Caco-2 (cell line): ENCODE results near the gene NLK. TPM values are rescaled to one million over a fixed set of nuclear protein-coding genes. Genes with fewer than 3 reads are reported as not detected.

Experiments used
- BruUV-seq: library from RNA; stranded (reverse); fragments of 400-500 nt; replicated peaks from 2 replicates; lab custom pipeline; 2021; lab: Mats Ljungman, UMichigan
- CTCF ChIA-PET: fragments of 300-600 bp; sonication (Branson Sonifier 250); formaldehyde crosslinking; loops from one replicate; lab custom pipeline; 2022; ENCODE audit warnings: antibody characterized with exemption; lab: Charles Lee
- POLR2A ChIA-PET: fragments of 300-600 bp; sonication (Branson Sonifier 250); formaldehyde crosslinking; loops from one replicate; lab custom pipeline; 2022; ENCODE audit warnings: antibody characterized with exemption; lab: Charles Lee
- DNase-seq, 2 experiments: peaks; one replicate each; pipeline versions ENCODE4 v3.0.0 to v3.0.0-alpha.2; 2020 to 2022
- H3K27me3 ChIP-seq: replicated peaks from 2 replicates; pipeline ENCODE4 v1.6.0; 2011; ENCODE audit warnings: low read length; ENCODE audit not compliant: control insufficient read depth, insufficient read depth
- H3K36me3 ChIP-seq: 2 replicates; pipeline ENCODE4 v1.5.1; 2011; ENCODE audit warnings: low read length; ENCODE audit not compliant: control insufficient read depth, insufficient read depth
- H3K4me1 ChIP-seq: fragments of 250-450 bp; sonication (Bioruptor Pico); 2 replicates; pipeline ENCODE4 v1.5.1; 2020; ENCODE audit warnings: mild to moderate bottlenecking
- H3K4me3 ChIP-seq: 2 replicates; pipeline ENCODE4 v1.5.1; 2011; ENCODE audit warnings: low read depth, mild to moderate bottlenecking, control low read depth, low read length
- H3K9me3 ChIP-seq: fragments of 250-450 bp; sonication (Bioruptor Pico); 2 replicates; pipeline ENCODE4 v1.5.1; 2020; ENCODE audit warnings: mild to moderate bottlenecking, moderate library complexity
- H3K27ac Mint-ChIP-seq: one replicate; pipeline ENCODE4 v1.8.0; 2022; ENCODE audit warnings: mixed read lengths; ENCODE audit not compliant: unreplicated experiment
- H3K27me3 Mint-ChIP-seq: one replicate; pipeline ENCODE4 v1.8.0; 2022; ENCODE audit warnings: mixed read lengths; ENCODE audit not compliant: insufficient read depth, unreplicated experiment
- H3K36me3 Mint-ChIP-seq: one replicate; pipeline ENCODE4 v1.8.0; 2022; ENCODE audit warnings: mild to moderate bottlenecking, mixed read lengths; ENCODE audit not compliant: insufficient read depth, unreplicated experiment
- H3K4me1 Mint-ChIP-seq: one replicate; pipeline ENCODE4 v1.8.0; 2022; ENCODE audit warnings: low read depth, mixed read lengths; ENCODE audit not compliant: unreplicated experiment
- H3K4me3 Mint-ChIP-seq: one replicate; pipeline ENCODE4 v1.8.0; 2022; ENCODE audit warnings: mild to moderate bottlenecking, moderate library complexity, mixed read lengths; ENCODE audit not compliant: unreplicated experiment
- H3K9me3 Mint-ChIP-seq: one replicate; pipeline ENCODE4 v1.8.0; 2022; ENCODE audit warnings: mixed read lengths; ENCODE audit not compliant: unreplicated experiment
- intact Hi-C: fragments of 100-400 bp; cut with micrococcal nuclease; formaldehyde crosslinking; loops from one replicate; pipeline ENCODE4 v1.10.0; 2022; ENCODE audit not compliant: unreplicated experiment
- total RNA-seq: library from RNA; stranded (reverse); gene quantifications from 2 replicates; pipeline ENCODE4 v1.2.3, GENCODE V29; 2022
- TF ChIP-seq, protein P1 (sequence below), 2 experiments: fragments of 200-600 bp in 1 of 2; IDR thresholded peaks; 1 replicate in 1 of 2; 2 replicates in 1 of 2; pipeline versions ENCODE4 v1.5.1 to v1.8.0; 2011 to 2022; ENCODE audit warnings: antibody characterized with exemption in 1 of 2, control low read depth in 1 of 2, inconsistent platforms in 1 of 2, low read depth in 1 of 2, low read length in 1 of 2, mild to moderate bottlenecking in 1 of 2, moderate library complexity in 1 of 2; ENCODE audit not compliant: insufficient read depth in 1 of 2, severe bottlenecking in 1 of 2, unreplicated experiment in 1 of 2

The NLK gene
- total RNA-seq, 1 experiment from 2014 or later, result 87.3 TPM

DNA sequence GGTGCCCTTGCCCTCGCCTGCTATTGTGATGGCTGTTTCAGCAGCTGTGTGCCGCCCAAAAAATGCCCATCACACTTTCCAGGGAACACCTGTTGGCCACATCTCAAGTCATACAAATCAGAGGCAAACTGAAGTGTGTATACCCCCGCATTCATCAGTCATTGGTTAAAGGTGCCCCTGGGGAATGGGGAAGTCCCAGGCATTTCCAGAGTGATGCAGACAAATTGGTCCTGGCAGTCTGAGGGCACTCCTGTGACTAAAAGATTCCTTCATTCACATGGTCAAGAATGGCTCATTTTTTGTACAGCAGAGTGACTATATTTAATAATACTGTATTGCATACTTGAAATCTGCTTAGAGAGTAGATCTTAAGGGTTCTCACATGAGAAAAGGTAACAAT is 173.6 kb downstream of the NLK start:
- POLR2A ChIA-PET, result no interaction called here
- no peaks in the 10 kb centered on the region for H3K36me3 ChIP-seq
- DNase-seq, result no peak
- Mint-ChIP-seq H3K4me3 (no peak overlapping the region), H3K27ac (no peak overlapping the region), H3K9me3 (peaks cover 14% of the 10 kb centered on the region), H3K36me3 (no peaks in the 10 kb centered on the region), H3K4me1 (no peaks in the 10 kb centered on the region), H3K27me3 (no peaks in the 10 kb centered on the region)
- H3K4me1 ChIP-seq, result no peaks in the 10 kb centered on the region
- no TSS peak for BruUV-seq
- H3K9me3 ChIP-seq, result peaks cover 23% of the 10 kb centered on the region
- TF ChIP-seq, protein P1, sequence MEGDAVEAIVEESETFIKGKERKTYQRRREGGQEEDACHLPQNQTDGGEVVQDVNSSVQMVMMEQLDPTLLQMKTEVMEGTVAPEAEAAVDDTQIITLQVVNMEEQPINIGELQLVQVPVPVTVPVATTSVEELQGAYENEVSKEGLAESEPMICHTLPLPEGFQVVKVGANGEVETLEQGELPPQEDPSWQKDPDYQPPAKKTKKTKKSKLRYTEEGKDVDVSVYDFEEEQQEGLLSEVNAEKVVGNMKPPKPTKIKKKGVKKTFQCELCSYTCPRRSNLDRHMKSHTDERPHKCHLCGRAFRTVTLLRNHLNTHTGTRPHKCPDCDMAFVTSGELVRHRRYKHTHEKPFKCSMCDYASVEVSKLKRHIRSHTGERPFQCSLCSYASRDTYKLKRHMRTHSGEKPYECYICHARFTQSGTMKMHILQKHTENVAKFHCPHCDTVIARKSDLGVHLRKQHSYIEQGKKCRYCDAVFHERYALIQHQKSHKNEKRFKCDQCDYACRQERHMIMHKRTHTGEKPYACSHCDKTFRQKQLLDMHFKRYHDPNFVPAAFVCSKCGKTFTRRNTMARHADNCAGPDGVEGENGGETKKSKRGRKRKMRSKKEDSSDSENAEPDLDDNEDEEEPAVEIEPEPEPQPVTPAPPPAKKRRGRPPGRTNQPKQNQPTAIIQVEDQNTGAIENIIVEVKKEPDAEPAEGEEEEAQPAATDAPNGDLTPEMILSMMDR (IDR thresholded peaks at IDR 0.05; ENCODE audit: insufficient read depth in 1 of 2, low read depth in 1 of 2, low read length in 1 of 2, severe bottlenecking in 1 of 2, unreplicated experiment in 1 of 2), result no peak
- CTCF ChIA-PET, result no interaction called here
- no peak overlapping the region for H3K4me3 ChIP-seq
- intact Hi-C loops, result no loop called here
- no peaks in the 10 kb centered on the region for H3K27me3 ChIP-seq

DNA sequence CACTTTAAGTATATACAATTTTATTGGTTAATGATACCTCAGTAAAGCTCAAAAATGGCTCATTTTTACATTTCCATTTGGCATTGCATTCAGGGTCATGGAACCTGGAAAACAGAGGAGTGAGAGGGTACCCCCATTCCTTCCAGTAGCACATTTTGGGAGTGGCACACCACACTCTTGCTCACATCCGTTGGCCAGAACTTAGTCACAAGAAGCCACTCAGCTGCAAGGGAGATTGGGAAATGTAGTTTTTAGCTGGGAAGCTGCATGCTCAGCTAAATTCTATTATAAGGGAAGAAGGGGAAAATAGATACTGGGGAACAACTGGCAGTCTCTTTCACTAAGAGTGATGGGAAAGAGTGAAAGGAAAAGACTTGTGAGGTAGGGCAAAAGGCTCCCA is 174.1 kb downstream of the NLK start:
- CTCF ChIA-PET, result no interaction called here
- DNase-seq, result no peak
- no peak overlapping the region for H3K4me3 ChIP-seq
- Mint-ChIP-seq H3K27ac (no peak overlapping the region), H3K9me3 (peaks cover 12% of the 10 kb centered on the region), H3K27me3 (no peaks in the 10 kb centered on the region), H3K4me1 (no peaks in the 10 kb centered on the region), H3K36me3 (no peaks in the 10 kb centered on the region), H3K4me3 (no peak overlapping the region)
- intact Hi-C loops, result no loop called here
- no peaks in the 10 kb centered on the region for H3K4me1 ChIP-seq
- no TSS peak for BruUV-seq
- no peaks in the 10 kb centered on the region for H3K36me3 ChIP-seq
- POLR2A ChIA-PET, result no interaction called here
- no peaks in the 10 kb centered on the region for H3K27me3 ChIP-seq
- H3K9me3 ChIP-seq, result peaks cover 19% of the 10 kb centered on the region
- TF ChIP-seq, protein P1 (IDR thresholded peaks at IDR 0.05; ENCODE audit: insufficient read depth in 1 of 2, low read depth in 1 of 2, low read length in 1 of 2, severe bottlenecking in 1 of 2, unreplicated experiment in 1 of 2), result no peak

DNA sequence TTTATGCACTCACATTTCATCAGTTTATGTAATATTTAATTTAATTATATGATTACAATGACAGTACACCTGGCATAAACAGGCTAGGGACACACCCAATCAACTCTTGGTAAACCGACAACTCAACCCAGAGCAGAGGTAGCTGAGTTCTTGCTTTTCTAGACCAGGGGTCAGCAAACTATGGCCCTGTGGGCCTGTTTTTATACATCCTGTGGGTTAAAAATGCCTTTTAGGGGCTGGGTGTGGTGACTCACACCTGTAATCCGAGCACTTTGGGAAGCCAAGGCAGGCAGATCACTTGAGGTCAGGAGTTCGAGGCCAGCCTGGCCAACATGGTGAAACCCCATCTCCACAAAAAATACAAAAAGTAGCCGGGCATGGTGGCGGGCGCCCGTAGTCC is 177.3 kb downstream of the NLK start:
- no peaks in the 10 kb centered on the region for H3K9me3 Mint-ChIP-seq

More for the DNA sequence above, 177.3 kb downstream of the NLK start:
- Mint-ChIP-seq H3K27me3 (no peaks in the 10 kb centered on the region), H3K27ac (no peak overlapping the region), H3K4me1 (no peaks in the 10 kb centered on the region), H3K36me3 (no peaks in the 10 kb centered on the region), H3K4me3 (no peak overlapping the region)
- Histone ChIP-seq H3K36me3 (no peaks in the 10 kb centered on the region), H3K27me3 (no peaks in the 10 kb centered on the region), H3K4me3 (no peak overlapping the region), H3K4me1 (no peaks in the 10 kb centered on the region), H3K9me3 (0 out of 2 replicates have a peak, but pooled peaks cover 3% of the 10 kb centered on the region)
- no TSS peak for BruUV-seq
- CTCF ChIA-PET, result interaction anchor here (0.7 to 1.0 kb wide), 2 partner anchors 14 to 124 kb away, joined by 3 to 5 read pairs; no protein-coding TSS in a partner anchor
- intact Hi-C loops, result loop anchor here (10.0 kb wide), 1 partner anchor 235 kb away; no protein-coding TSS in a partner anchor
- TF ChIP-seq, protein P1 (IDR thresholded peaks at IDR 0.05; ENCODE audit: insufficient read depth in 1 of 2, low read depth in 1 of 2, low read length in 1 of 2, severe bottlenecking in 1 of 2, unreplicated experiment in 1 of 2), result no peak
- DNase-seq, result peak in 1 of 2 experiments; percentile 33
- POLR2A ChIA-PET, result no interaction called here
